GM19351 (cell line): ENCODE data around the gene EPHA2.

Experiments
- ATAC-seq: cut with Tn5 transposase; IDR thresholded peaks from one replicate; pipeline ENCODE4 v1.9.1; 2021; ENCODE audit warnings: mild to moderate bottlenecking, moderate library complexity; ENCODE audit not compliant: unreplicated experiment

The EPHA2 gene

DNA sequence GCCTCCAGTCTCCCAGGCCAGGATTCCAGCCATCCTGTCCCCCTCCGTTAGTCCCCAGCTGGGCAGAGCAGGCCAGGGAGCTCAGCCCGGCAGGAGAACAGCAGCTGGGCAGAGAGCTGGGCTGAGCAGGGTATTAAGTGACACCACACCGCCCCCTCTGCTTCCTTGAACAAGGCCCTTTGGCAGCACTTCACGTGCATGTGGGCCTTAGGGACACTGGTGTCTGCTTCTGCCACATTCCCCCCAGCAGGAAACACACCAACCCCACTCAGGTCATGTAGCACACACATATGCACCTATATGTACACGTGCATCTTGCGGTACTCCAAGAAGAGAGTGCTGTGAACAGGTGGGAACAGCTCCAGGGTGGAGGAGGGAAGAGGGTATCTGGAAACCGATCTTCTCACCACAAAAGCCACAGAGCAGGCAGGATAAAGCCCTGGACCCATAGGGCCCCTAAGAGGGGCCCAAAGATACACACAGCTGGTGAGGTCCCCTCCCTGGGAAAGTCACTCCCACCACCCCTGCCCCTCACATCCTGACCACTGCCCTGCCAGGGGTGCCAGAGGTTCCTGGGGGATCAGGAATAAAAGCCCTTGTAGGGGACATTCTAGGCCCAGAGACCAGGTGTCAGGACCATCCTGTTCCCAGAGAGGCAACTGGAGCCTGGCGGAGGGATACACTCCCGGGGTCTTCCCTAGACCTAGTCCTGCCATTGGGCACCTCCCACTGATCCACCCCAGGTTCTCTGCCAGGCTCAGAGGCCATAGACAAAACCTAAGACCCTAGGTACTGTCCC, 4.5 kb downstream of the EPHA2 start:
- no peak for ATAC-seq

DNA sequence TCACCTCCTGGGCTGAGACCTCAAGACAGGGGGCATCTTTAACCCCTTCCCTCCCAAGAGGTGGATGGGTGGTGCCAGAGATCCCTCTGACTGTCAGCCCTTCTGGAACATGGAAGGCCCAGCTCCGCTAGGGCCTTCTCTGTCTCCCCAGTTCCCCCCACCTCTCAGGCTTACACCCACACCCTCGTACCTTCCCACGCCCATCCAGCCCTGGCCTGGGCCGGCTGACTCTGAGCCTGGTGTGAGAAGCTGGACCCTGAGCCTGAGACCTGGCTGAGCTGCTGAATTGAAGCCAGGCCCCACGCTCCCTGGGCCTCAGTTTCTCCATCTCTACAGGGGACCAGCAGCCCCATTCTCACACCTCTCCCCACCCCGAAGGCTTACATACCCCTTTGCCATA, 5.4 kb downstream of the EPHA2 start:
- no peak for ATAC-seq

DNA sequence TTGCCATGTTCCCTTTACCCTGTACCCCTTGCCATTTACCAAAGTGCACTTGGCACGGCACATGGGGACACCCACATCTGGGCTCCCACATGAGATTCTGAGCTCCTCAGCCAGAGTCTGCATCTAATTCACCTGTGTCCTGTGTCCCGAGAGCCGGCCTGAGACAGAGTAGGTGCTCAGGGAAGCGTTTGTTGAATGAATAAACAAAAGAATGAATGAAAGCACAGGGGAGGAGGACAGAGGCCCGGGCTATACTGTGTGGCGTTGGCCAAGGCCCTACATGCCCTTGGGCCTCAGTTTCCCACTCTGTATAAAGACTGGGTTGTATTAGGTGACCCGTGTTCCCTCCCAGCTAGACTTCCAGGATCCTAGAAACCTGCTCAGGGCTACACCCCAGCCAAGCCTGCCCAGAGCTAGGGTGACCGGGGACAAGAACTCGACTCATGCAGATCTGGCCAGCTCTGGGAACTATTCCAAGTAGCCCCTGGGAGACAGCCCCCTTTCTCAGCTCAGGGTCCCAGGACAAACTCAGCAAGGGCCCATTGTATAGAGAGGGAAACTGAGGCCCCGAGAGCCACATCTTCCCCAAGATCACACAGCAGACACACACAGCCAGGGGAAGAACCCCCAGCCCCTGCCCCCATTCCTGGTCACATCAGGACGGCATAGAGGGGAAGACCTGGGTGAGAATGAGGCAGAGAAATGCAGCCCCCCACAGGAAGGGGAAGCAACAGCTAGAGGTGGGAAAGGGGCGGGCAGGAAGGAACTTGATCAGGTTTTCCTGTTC, 6.0 kb downstream of the EPHA2 start:
- no peak for ATAC-seq

DNA sequence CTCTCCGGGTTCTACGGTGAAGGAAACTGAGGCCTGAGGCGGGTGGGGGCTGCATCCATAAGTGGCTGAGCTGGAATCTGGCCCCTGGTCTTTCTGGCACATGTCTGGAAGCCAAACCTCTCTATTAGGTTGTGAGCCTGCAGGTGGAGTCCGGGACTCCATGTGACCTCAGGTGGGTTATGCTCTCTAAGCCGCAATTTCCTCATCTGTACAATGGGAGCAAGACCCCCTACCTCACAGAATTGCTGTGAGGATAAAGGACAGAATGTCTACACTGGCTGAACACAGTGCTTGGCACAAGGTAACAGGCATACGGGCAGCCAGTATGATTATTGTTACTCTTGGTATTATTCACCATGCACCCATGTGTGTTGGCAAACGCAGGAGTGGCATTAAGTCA, 6.7 kb downstream of the EPHA2 start:
- ATAC-seq = no peak

DNA sequence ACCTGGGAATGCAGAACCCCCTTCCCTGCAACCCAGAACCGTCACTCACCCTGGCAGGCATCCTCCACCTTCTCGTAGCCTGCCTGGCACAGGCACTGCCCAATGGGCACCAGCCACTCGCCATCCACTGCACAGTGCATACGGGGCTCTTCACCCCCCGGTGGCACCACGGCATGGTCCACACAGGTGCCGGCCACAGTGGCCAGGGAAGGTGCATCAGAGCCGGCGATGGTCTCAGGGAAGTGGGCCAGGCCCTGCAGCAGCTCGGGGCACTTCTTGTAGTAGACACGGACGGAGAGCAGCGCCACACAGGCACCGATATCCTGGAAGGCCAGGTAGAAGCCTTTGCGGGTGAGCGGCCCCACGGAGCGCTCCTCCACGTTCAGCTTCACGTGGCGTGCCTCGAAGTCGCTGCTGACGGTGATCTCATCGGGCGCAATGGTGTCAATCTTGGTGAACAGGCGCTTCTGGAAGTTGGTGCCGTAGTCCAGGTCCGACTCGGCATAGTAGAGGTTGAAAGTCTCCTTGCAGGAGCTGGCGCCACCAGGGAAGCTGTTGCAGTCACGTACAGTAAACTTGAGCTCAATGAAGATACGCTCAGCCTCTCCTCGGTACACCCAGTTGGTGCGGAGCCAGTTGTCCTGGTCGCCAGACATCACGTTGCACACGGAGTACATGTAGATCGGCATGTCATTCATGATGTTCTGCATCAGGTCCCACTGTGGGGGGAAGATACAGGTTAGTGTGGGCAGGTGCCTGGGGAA, 7.4 kb downstream of the EPHA2 start:
- no peak for ATAC-seq

DNA sequence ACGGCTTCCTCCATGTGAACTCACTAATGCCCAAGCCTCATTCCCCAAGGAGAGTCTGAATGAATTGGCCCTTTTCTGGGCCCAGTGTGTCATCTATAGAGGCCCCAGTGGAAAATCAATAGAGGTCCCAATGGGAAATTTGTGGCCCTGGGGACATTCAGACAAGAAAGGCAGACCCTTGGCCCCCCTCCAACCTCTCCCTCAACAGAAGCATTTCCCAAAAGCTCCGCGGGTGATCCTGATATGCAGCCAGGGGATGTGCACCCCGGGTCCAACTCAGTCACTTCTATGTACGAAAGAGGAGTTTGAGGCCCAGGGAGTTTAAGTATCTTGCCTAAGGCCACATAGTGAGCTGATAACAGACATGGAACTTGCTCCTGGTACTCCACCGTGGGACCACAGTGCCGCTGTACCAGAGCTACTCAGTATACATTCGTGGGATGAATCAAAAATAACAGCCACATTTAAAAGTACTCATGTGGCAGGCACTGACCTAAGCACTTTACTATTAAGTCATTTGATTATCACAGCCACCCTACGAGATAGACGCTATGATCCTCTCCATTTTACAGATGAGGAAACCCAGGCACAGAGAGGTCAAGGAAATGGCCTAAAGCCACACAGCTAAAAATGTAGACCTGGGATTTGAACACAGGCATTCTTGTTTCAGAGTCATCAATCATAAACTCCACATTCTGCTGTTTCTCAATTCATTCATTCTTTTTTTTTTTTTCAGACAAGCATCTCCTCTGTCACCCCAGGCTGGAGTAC, 8.5 kb downstream of the EPHA2 start:
- ATAC-seq = no peak

DNA sequence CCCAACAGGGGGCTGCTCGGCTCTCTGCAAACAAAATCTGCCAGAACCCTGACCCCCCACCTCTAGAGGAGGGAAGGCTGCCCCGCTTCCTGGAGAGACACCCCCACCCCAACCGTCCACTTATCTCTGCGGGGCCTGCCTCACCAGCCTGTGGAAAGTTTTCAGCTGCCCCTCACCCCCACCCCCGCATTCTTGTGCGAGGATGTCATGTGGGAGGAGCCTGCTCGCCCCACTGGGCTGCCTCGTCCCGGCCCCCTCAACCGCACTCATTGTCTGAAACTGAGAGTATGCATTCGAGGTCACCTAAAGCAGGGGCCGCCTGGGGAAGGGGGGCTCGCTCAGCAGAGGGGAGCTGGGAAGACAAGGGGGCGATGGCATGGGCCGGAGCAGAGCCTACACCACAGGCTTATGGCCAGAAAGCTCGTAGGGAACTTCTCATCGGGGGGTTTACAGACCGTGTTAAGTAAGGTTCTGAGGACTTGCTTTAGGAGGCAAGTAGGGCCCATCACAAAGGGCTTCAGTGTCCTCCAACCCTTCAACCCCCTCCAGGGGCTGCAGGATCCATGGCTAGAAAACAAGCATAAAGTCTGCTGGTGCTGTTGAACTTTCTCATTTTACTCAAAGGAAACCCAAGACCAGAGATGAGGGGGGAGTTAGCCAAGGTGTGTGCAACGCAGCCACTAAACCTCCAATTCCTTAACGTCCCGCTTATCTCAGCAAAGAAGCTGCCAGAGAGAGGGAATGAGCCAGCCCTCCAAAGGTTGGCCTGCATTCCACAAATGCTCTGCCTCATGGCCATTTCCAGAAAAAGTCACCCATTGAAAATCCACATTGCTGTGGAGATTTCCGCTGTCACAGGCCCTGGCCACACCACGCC, 9.4 kb downstream of the EPHA2 start:
- ATAC-seq = no peak

DNA sequence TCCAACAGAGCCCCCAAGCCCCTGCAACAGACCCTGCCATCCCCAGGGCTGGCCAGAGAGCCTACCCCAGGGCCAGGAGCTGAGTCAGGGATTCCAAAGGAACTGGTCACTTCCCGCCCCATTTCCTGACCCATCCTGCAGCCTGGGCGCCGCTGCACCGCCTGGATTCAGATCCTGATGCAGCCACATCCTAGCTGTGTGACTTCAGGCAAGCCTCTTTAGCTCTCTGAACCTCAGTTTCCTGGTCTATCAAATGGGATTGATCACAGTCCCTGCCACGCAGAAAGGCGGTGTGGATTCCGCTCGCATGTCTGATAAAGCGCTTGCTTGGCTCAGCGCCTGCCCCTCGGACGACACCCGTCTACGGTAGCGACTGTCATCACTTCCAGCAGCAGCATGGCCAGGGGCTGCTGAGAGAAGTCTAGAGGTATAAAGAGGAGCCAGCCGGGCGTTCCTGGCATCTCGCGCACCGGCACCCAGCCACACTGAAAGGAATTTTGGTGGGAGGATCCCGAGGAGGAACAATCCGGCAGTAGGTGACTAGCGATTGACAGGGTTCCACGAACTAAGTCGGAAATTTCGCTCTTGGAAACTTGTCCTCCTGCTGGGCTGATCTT, 10.1 kb downstream of the EPHA2 start:
- ATAC-seq = no peak

DNA sequence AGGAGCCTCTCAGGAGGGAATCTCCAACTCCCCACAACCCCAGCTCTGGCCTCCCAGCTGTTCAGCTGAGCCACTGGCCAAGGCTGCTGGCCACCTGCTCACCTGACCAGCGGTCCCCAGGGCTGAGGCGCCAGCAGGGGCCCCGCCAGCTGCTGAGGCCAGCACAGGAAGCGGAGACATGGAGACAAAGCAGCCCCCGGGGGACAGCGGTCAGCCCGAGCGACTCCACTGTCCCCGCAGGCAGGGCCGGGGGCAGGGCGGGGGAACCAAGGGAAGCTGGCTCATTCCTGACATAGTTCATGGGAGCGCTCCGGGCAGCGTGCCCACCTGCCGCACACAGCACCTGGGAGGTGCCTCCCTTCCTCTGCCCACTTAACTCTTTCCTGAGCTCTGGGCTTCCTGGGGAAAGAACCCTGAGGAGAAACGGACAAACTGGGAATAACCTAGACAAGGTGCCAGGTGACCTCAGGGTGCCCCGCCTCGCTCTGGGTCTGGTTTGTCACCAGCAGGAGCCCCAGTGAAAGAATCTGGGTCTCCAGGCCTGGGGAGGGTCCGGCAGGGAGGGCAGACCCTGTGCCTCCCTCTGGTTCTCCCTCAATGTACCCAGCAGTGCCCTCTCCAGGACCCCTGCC, 10.7 kb downstream of the EPHA2 start:
- ATAC-seq = no peak

DNA sequence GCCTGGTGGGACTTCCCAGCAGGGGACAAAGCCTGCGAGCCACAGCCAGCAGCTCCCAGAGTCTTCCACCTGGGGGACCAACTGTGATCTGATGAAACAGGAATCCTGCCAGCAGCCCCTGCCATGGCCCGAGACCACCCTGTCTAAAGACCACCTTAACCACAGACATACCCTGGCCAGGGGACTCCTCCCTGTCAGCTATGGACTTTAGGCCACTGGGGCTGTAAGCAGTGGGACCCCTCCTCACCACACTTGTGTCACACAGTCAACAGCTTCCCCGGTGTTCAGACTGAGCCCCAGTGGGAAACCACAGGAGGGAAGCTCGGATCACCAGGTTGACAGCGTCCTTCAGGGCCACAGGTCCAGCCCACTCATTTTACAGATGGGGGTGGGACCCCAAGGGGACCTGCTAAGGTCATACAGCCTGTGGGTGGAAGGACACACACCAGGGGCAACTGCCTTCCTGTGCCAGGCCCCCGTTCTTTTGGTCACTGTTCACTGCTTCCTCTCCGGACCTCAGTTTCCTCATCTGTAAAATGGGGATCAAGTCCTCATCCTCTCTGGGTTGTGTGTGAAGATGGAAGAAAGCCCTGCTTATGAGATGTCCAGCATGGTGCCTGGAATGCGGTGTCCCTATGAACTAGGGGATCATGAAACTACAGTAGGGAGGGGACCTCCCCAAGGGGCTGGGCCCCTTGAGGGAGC, 11.4 kb downstream of the EPHA2 start:
- ATAC-seq = no peak

DNA sequence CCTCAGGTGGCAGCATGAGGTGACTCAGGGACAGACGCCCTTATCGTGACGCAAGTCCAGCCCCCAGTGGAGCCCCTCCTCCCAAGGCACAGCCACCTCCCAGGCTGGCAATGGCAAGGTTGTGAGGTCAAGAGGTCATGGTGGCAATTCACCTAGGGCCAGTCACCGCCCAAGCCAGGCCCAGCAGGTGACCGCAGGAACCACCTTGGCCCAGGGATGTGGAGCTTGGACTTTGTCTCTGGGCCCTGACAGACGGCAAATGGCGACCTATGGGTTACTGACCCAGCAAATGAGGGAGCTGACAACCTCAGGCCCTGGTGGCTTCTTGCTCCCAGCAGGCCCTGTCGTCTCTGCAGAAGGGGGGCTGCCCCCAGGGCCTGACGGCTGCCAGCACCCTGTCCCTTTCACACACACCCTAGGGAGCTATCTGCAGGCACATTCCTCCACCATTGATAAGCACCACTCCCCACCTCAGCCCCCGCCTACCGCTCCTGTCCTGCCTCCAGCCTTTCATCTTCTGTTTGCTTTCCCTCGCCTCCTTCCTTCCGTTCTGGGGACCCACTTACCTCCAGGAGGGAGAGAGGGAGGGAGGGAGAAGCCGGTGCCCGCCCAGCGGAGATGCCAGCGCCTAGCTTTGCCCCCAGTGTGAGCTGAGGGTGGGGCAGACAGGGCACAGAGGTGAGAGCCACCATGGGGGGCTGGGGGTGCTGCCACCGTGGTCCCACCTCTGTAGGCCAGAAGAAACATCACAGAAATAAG, 12.1 kb downstream of the EPHA2 start:
- ATAC-seq = no peak

DNA sequence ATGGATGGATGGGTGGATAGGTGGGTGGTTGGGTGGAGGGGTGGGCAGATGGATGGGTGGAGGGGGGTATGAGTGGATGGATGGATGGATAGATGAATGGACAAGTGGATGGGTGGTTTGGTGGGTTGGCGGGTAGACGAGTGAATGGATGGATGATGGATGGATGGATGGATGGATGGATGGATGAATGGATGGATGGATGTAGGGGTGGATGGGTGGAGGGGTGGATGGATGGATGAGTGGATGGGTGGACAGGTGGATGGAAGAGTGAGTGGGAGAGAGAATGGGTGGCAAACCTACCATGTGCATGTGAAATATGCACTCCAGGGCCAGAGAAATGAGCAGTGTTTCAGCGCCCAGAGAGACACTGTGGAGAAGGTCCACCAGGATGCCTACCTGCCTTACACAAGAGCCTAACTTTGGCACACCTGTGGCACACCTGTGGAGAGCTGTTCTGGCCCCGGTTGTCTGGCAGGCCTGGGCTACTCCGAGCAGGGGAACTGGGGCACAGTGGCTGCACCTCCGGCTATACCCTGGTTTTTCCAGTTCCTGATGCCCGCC, 12.8 kb downstream of the EPHA2 start:
- no peak for ATAC-seq

DNA sequence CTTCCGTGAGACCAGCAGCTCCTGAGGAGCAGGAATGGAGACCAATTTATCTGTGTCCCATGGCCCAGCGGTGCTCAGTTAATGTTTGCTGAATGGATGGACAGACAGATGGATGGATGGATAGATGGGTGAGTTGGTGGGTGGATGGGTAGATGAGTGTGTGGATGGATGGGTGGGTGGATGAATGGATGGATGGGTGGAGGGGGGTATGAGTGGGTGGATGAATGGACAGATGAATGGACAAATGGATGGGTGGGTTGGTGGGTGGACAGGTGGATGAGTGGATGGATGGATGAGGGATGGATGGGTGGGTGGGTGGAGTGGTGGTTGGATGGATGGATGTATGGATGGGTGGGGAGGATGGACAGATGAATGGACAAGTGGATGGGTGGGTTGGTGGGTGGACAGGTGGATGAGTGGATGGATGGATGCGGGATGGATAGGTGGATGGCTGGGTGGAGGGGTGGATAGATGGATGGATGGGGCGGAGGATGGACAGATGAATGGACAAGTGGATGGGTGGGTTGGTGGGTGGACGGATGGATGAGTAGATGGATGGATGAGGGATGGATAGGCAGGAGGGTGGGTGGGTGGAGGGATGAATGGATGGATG, 13.4 kb downstream of the EPHA2 start:
- no peak for ATAC-seq

DNA sequence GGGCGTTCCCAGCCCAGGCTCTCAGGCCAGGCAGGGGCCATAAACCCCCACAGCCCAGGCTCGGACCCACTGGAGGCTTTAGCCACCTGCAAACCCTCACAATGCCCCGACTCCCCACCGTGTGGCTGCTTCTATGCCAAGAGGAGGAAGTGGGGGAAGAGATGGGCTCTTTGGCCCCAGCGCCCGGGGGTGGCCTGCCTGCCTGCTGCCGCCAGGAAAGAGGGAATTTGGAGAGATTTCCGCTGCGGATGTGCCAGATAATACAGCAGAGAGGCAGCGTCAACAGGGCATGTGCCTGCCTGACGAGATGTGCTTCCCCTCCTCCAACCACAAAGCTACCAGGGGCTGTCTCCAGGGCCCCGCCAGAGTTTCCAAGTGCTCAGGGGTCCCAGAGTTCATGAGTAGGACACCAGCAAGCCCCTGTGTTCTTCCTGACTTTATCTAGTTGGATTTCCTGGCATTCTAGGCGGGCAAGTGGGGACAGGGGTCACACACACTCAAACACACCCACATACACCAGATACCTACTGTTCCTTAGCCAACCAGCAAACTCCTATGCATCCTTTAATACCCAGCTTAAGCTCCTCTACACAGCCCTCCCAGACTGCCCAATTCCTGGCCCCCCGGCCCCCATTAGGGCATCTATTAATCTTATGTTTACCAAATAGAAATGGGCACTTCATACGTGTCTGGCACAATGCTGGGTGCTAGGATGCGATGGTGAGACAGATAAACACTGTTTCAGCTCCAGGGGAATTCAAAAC, 14.1 kb downstream of the EPHA2 start:
- ATAC-seq = no peak

DNA sequence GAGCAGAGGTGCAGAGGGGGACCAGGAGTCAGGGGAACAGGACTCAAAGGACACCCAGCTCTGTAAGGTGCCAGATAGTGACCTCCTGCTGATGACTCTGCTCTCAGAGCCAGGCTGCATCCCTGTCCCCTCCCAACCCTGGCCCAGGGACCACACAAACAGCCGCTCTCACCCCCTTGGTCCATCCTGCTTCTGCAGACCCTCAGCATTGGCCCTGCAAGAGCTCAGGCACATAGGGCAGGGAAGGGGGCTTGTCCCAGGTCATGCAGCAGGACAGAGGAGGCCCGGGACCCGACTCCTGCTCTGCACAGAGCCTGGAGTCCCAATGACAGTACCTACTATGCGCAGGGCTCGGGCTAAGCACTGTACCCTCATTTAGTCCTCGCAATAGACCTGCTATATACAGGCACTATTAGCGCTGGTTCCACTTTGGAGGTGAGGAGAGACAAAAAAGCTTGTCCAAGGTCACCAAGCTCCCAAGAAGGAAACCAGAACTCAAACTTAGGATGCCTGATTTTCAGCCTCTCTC, 15.7 kb downstream of the EPHA2 start:
- ATAC-seq = no peak

DNA sequence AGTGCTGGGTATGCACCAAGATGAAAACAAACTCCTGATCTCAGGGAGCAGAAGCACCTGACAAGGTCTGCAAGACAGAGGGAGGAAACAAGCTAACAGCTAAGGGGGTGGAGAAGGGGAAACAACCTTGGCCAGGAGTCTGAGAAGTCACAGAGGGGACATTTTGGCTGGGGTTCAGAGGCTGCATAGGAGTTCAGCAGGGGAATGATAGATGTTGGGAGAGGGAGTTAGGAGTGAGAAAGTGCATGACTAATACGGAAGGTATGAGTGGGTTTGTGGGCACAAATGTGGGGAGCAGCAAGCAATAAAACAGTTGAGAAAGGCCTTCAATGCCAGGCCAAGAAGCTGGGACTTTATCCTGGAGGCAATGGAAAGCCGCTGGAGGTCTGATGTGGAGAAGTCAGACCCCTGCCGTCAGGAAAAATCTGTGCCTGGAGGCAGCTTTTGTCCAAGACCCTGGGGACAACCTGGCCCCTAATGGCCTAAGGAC, 16.4 kb downstream of the EPHA2 start:
- ATAC-seq = no peak
